HEK293T (cell line): ENCODE results near the gene WRAP53.

ENCODE experiments used
- ARNT ChIP-seq: fragments of 450-650 bp; IDR thresholded peaks from 2 replicates; pipeline ENCODE4 v1.6.1; 2017; ENCODE audit warnings: mild to moderate bottlenecking
- BHLHE40 ChIP-seq: fragments of 450-650 bp; IDR thresholded peaks from 2 replicates; pipeline ENCODE4 v1.6.1; 2016; ENCODE audit warnings: mild to moderate bottlenecking, moderate library complexity, borderline replicate concordance
- ELF4 ChIP-seq: fragments of 450-650 bp; IDR thresholded peaks from 2 replicates; pipeline ENCODE4 v1.6.1; 2017; ENCODE audit warnings: antibody characterized with exemption
- FOXA1 ChIP-seq: fragments of 450-650 bp; IDR thresholded peaks from 2 replicates; pipeline ENCODE4 v1.6.1; 2016; ENCODE audit warnings: mild to moderate bottlenecking
- FOXK2 ChIP-seq: fragments of 450-650 bp; IDR thresholded peaks from 2 replicates; pipeline ENCODE4 v1.6.1; 2016; ENCODE audit warnings: mild to moderate bottlenecking
- L3MBTL2 ChIP-seq: fragments of 450-650 bp; conservative IDR thresholded peaks from 2 replicates; pipeline ENCODE4 v1.6.1; 2016; ENCODE audit warnings: mild to moderate bottlenecking
- LEF1 ChIP-seq: fragments of 450-650 bp; IDR thresholded peaks from 2 replicates; pipeline ENCODE4 v1.6.1; 2017; ENCODE audit warnings: mild to moderate bottlenecking, borderline replicate concordance
- SUZ12 ChIP-seq: fragments of 450-650 bp; IDR thresholded peaks from 2 replicates; pipeline ENCODE4 v1.6.1; 2016; ENCODE audit warnings: mild to moderate bottlenecking
- TARDBP ChIP-seq: fragments of 450-650 bp; IDR thresholded peaks from 2 replicates; pipeline ENCODE4 v1.6.1; 2016

DNA sequence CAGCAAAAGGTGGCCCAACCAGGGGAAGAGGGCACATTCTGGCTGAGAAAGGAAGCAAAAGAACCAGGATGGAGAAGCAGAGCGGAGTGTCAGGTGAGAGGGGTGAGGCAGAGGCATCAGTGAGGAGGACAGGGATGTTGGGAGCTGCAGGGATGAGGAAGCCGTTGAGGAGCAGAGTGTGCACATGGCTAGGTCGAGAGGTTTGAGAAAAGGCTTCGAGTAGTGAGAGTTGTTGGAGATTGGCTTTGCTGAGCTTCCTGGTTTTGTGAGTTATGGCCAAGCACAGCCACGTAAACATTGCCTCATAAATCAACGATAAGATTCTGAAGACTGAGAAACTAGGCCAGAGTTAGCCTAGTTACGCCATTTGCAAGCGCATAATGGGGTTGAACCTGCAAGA lies 56.1 kb downstream of the WRAP53 start:
- TF ChIP-seq BHLHE40 (no peak), SUZ12 (no peak), ELF4 (no peak), L3MBTL2 (no peak), TARDBP (no peak), ARNT (no peak), FOXK2 (no peak), FOXA1 (no peak), LEF1 (no peak)
